T-cell (primary cell): Measurements from ENCODE around the gene ATP7B. TPM values are rescaled to one million over a fixed set of nuclear protein-coding genes. Genes with fewer than 3 reads are reported as not detected.
A peak's percentile ranks its signal among the peaks of the same experiment; 100 is the strongest.

ENCODE experiments used
- ATAC-seq, 4 experiments: fragments of 200-7000 bp in 3 of 4; fragments of 150-1000 bp in 1 of 4; cut with Tn5 transposase; replicated peaks in 1 of 4; 1 replicate in 3 of 4; 2 replicates in 1 of 4; pipeline ENCODE4 v1.10.0; 2021; ENCODE audit warnings: moderate library complexity in 3 of 4, mild to moderate bottlenecking in 2 of 4, moderate number of reproducible peaks in 1 of 4
- CTCF ChIA-PET, 2 donors: fragments of 300-600 bp; sonication (Branson Sonifier 250); formaldehyde crosslinking; loops; one replicate each; lab custom pipeline; 2022; ENCODE audit warnings: antibody characterized with exemption in 2 of 2; lab: Charles Lee
- POLR2A ChIA-PET, 2 donors: fragments of 300-600 bp; sonication (Branson Sonifier 250); formaldehyde crosslinking; loops; one replicate each; lab custom pipeline; 2022; ENCODE audit warnings: antibody characterized with exemption in 2 of 2; lab: Charles Lee
- DNase-seq, 35 experiments: peaks; one replicate each; pipeline versions ENCODE4 v3.0.0 to v3.0.0-alpha.2; 2013 to 2023
- H3K27ac ChIP-seq: one replicate; pipeline ENCODE4 v1.5.1; 2013; ENCODE audit warnings: low read length
- H3K27me3 ChIP-seq, 2 experiments: replicated peaks in 1 of 2; 1 replicate in 1 of 2; 2 replicates in 1 of 2; pipeline versions ENCODE4 v1.6.1 to v1.7.0; 2013; ENCODE audit warnings: low read length in 1 of 2, mixed read lengths in 1 of 2; ENCODE audit not compliant: control insufficient read depth in 2 of 2, insufficient read depth in 2 of 2; ENCODE audit errors: extremely low read depth in 1 of 2
- H3K36me3 ChIP-seq, 2 donors: 1 replicate in 1 of 2; 2 replicates in 1 of 2; pipeline versions ENCODE4 v1.6.1 to v1.7.0; 2013; ENCODE audit warnings: low read length in 1 of 2; ENCODE audit not compliant: control insufficient read depth in 2 of 2, insufficient read depth in 1 of 2; ENCODE audit errors: extremely low read depth in 1 of 2
- H3K4me1 ChIP-seq, 2 experiments: 1 replicate in 1 of 2; 2 replicates in 1 of 2; pipeline versions ENCODE4 v1.6.1 to v1.7.0; 2013; ENCODE audit warnings: low read length in 2 of 2, mixed read lengths in 1 of 2; ENCODE audit not compliant: insufficient read depth in 2 of 2, control insufficient read depth in 1 of 2; ENCODE audit errors: extremely low read depth in 1 of 2
- H3K4me3 ChIP-seq, 2 donors: 1 replicate in 1 of 2; 2 replicates in 1 of 2; pipeline versions ENCODE4 v1.5.1 to v1.7.0; 2013; ENCODE audit warnings: mild to moderate bottlenecking in 2 of 2, low read length in 1 of 2, moderate library complexity in 1 of 2; ENCODE audit not compliant: control insufficient read depth in 1 of 2; ENCODE audit errors: extremely low read depth in 1 of 2
- H3K9me3 ChIP-seq: 2 replicates; pipeline ENCODE4 v1.7.0; 2013
- H3K27ac Mint-ChIP-seq, 2 donors: one replicate each; pipeline ENCODE4 v1.8.0; 2020 to 2021; ENCODE audit warnings: mild to moderate bottlenecking in 2 of 2, mixed read lengths in 2 of 2
- H3K27me3 Mint-ChIP-seq, 2 donors: one replicate each; pipeline ENCODE4 v1.8.0; 2021 to 2022; ENCODE audit warnings: mixed read lengths in 2 of 2
- H3K36me3 Mint-ChIP-seq: one replicate; pipeline ENCODE4 v1.8.0; 2021; ENCODE audit warnings: mixed read lengths
- H3K4me1 Mint-ChIP-seq, 3 donors: one replicate each; pipeline ENCODE4 v1.8.0; 2020 to 2022; ENCODE audit warnings: mixed read lengths in 3 of 3, mild to moderate bottlenecking in 1 of 3
- H3K4me3 Mint-ChIP-seq, 3 donors: one replicate each; pipeline ENCODE4 v1.8.0; 2020 to 2022; ENCODE audit warnings: mild to moderate bottlenecking in 3 of 3, mixed read lengths in 3 of 3, moderate library complexity in 3 of 3
- H3K9me3 Mint-ChIP-seq, 3 donors: one replicate each; pipeline ENCODE4 v1.8.0; 2020 to 2022; ENCODE audit warnings: mixed read lengths in 3 of 3
- WGBS: methylation state at CpG from one replicate; pipeline ENCODE4 v1.1.5; 2013; ENCODE audit warnings: missing lambda C conversion rate; ENCODE audit not compliant: insufficient coverage; 5-methylcytosine and 5-hydroxymethylcytosine counted together
- total RNA-seq, 35 experiments: library from RNA in 6 of 35; stranded (reverse) in 6 of 35; fragments of 120-200 nt in 1 of 35; gene quantifications; one replicate each; pipeline versions ENCODE4 v1.2.1 to v1.2.4 and lab custom pipeline; 2013 to 2026

ATP7B gene
- total RNA-seq, 5 donors from 2014 or later (not counting 1 experiment from before 2014, with no cell fraction given), result 0.99 to 2.6 (median 1.3) TPM

DNA sequence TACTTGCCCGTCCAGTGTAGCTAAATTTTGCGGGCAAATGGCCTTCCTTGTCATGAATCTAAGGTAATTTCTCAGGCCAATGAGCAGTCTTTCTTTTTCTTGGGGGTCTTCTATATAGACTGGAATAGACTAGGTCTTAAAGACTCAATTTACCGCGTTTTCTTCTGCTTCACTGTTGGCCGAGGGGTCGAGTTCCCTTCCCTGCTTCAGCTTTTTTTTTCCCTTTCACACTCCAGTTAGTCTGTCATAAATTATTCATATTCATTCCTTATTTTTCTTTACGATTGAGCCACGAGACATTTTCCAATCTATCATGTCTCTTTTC is 1.2 kb upstream of the ATP7B start:
- ATAC-seq, result no peak
- ChIA-PET POLR2A (interaction anchor here (0.6 to 1.1 kb wide), 5 partner anchors 17 to 1937 kb away, joined by 3 to 4 read pairs (median 4); partner anchors contain the start of gene INTS6 (in 1 of the 2)), CTCF (interaction anchor here in 1 of 2 donors (0.8 to 2.4 kb wide), 4 partner anchors 10 to 438 kb away, joined by 3 to 8 read pairs (median 5); partner anchors contain the start of gene VPS36)
- no peak for DNase-seq
- Mint-ChIP-seq H3K4me3 (peak overlapping the region; percentile 97 to 99 (median 97)), H3K36me3 (peaks cover 7% of the 10 kb centered on the region), H3K9me3 (no peaks in the 10 kb centered on the region), H3K27me3 (peaks cover 11 to 26% of the 10 kb centered on the region in 2 donors), H3K27ac (peak overlapping the region; percentile 74 to 91), H3K4me1 (peaks cover 34 to 43% (median 34%) of the 10 kb centered on the region in 3 donors)
- Histone ChIP-seq H3K27ac (peak overlapping the region; percentile 59), H3K9me3 (no peaks in the 10 kb centered on the region), H3K4me1 (peaks cover 9 to 13% of the 10 kb centered on the region in 2 experiments), H3K27me3 (peaks cover 0 to 12% of the 10 kb centered on the region in 2 experiments), H3K36me3 (no peaks in the 10 kb centered on the region), H3K4me3 (peak overlapping the region; percentile 95 to 96)
- 0% methylated on average over 8 of the region's 8 CpGs for WGBS

DNA sequence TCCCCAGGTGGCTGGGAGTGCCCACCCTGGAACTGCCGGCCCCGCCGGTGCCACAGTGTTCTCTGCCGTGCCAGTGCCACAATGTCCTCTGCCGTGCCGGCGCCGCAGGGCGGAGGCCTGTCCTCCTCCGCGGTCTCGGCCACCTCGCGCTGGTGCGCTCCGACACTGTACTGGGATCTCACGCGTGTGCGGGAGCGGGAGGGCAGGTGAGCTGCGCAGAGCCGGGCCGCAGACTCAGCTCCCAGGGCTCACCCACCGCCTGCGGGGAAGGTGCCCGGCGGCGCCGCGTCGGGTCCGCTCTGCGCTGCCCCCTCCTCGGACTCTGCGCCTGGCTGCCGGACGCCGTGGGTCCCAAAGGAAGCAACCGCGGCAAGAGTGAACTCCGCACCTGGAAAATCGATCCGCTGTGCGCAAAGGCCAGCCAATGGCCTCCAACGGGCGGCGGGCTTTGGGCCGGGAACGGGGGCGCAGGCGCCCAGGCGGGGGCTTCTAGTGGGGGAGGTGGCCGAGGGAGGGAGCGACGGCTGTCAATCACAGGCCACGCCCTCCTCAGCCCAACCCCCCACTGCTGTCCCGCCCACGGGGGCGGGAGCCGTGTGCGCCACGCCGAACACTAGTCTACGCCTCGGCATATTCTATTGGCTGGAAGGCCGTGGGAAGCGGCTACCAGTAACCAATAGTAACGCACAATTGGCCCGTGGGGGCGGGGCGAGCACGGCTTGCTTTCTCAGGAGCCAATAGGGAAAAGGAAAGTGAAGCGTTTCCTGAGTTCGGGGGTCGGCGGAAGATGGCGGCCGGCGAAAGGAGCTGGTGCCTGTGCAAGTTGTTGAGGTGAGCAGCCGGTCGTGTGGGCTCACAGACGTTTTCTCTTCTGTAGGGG is 622 bp upstream of the ATP7B start, which contains the start of gene ALG11:
TSS of gene ALG11 (plus strand) at position 767 of the 880 bp plus-strand sequence. CDS start at position 788, 21 bp downstream.
- POLR2A ChIA-PET, result interaction anchor here (0.6 to 1.1 kb wide), 5 partner anchors 18 to 1936 kb away, joined by 3 to 4 read pairs (median 3); partner anchors contain the start of gene INTS6 (in 1 of the 2)
- no peaks in the 10 kb centered on the region for H3K9me3 ChIP-seq
- H3K36me3 Mint-ChIP-seq, result peaks cover 6% of the 10 kb centered on the region
- H3K9me3 Mint-ChIP-seq, result no peaks in the 10 kb centered on the region
- DNase-seq (peak; percentile 95 to 100 (median 99)), ATAC-seq (peak; percentile 98 to 99 (median 98))
- WGBS, result under 1% methylated on average over 69 of the region's 82 CpGs
- CTCF ChIA-PET, result interaction anchor here in 1 of 2 donors (0.8 to 2.4 kb wide), 4 partner anchors 9 to 439 kb away, joined by 3 to 8 read pairs (median 5); partner anchors contain the start of gene VPS36
- peaks cover 0 to 12% of the 10 kb centered on the region in 2 experiments for H3K27me3 ChIP-seq
- H3K4me3 ChIP-seq, result peak within 1 kb of the TSS; percentile 95 to 96
- peaks cover 14 to 29% of the 10 kb centered on the region in 2 donors for H3K27me3 Mint-ChIP-seq
- H3K4me1 Mint-ChIP-seq, result peaks cover 30 to 38% (median 32%) of the 10 kb centered on the region in 3 donors
- peak within 1 kb of the TSS; percentile 59 for H3K27ac ChIP-seq
- no peaks in the 10 kb centered on the region for H3K36me3 ChIP-seq
- H3K27ac Mint-ChIP-seq, result peak within 1 kb of the TSS; percentile 74 to 91
- peak within 1 kb of the TSS; percentile 97 to 99 (median 97) for H3K4me3 Mint-ChIP-seq
- peaks cover 9 to 13% of the 10 kb centered on the region in 2 experiments for H3K4me1 ChIP-seq

DNA sequence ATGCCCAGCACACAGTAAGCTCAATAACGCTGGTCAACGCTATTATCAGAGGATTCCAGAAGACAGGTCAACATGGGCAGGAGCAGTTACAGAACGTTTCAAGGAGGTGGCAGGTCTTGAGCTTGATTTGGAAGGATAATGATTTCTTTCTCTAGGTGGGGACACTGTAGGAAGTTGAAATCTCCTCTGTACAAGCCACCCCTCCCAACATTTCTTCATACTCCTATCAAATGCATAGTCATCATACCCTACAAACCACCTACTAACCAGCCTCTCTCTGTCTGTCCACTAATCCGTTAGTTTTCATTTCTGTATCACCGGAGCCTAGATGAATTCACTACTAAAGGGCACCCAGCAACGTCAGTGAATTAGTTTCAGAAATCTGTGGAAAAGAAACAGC is 1.3 kb downstream of the ATP7B start:
- no peaks in the 10 kb centered on the region for H3K36me3 ChIP-seq
- no peak for DNase-seq
- no peaks in the 10 kb centered on the region for H3K36me3 Mint-ChIP-seq
- ATAC-seq, result no peak
- H3K27ac ChIP-seq, result no peak overlapping the region
- peaks cover 17 to 33% of the 10 kb centered on the region in 2 donors for H3K27me3 Mint-ChIP-seq
- peaks cover 18 to 22% (median 22%) of the 10 kb centered on the region in 3 donors for H3K4me1 Mint-ChIP-seq
- H3K4me1 ChIP-seq, result peaks cover 9 to 13% of the 10 kb centered on the region in 2 experiments
- H3K4me3 Mint-ChIP-seq, result peak overlapping the region; percentile 43 to 97 (median 60)
- H3K4me3 ChIP-seq, result no peak overlapping the region
- ChIA-PET POLR2A (no interaction called here), CTCF (no interaction called here)
- no peaks in the 10 kb centered on the region for H3K9me3 Mint-ChIP-seq
- H3K27ac Mint-ChIP-seq, result no peak overlapping the region
- peaks cover 0 to 12% of the 10 kb centered on the region in 2 experiments for H3K27me3 ChIP-seq
- WGBS, result 75% methylated on average over 4 of the region's 6 CpGs
- no peaks in the 10 kb centered on the region for H3K9me3 ChIP-seq

DNA sequence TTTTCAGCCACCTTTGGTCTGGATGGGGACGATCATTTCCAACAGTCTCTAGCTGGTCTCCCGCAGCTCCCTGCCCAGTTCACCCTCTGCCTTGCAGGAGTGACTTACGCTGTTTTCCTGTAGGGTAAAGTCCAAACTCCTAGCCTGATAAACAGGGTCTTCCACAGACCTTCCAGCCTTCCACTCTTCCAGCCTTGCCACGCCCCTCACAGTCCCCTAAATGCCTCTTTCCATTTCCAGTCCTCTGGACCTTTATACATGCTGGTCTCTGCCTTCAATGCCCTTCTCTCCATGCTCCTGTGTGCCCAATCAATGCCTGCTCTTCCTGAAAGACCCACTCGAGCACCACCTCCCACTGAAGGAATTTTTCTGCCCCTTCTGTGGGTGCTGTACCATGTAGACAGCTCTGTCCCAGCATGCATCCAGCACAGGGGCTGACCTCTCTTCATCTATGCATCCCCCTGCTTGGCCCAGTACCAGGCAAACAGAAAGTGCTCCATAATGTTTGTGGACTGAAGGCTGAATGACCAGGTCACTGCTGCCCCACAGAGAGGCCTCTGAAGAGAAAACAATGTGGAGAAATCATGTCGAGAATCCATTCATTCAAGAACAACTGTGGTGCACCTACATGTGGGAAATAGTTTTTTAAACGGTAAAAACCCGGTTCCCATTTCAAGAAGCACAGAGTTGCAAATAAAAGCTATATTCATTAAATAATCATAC is 4.6 kb downstream of the ATP7B start:
- ATAC-seq (no peak), DNase-seq (no peak)
- no peaks in the 10 kb centered on the region for H3K9me3 Mint-ChIP-seq
- H3K4me3 ChIP-seq, result no peak overlapping the region
- CTCF ChIA-PET, result no interaction called here
- H3K27ac Mint-ChIP-seq, result no peak overlapping the region
- peaks cover 6 to 8% (median 7%) of the 10 kb centered on the region in 3 donors for H3K4me1 Mint-ChIP-seq
- no peaks in the 10 kb centered on the region for H3K36me3 ChIP-seq
- H3K9me3 ChIP-seq, result no peaks in the 10 kb centered on the region
- H3K27ac ChIP-seq, result no peak overlapping the region
- H3K4me3 Mint-ChIP-seq, result no peak overlapping the region
- peaks cover 0 to 9% of the 10 kb centered on the region in 2 experiments for H3K4me1 ChIP-seq
- no peaks in the 10 kb centered on the region for H3K36me3 Mint-ChIP-seq
- H3K27me3 ChIP-seq, result peaks cover 0 to 12% of the 10 kb centered on the region in 2 experiments
- 58% methylated on average over 5 of the region's 8 CpGs for WGBS
- POLR2A ChIA-PET, result no interaction called here
- H3K27me3 Mint-ChIP-seq, result peaks cover 17 to 33% of the 10 kb centered on the region in 2 donors

DNA sequence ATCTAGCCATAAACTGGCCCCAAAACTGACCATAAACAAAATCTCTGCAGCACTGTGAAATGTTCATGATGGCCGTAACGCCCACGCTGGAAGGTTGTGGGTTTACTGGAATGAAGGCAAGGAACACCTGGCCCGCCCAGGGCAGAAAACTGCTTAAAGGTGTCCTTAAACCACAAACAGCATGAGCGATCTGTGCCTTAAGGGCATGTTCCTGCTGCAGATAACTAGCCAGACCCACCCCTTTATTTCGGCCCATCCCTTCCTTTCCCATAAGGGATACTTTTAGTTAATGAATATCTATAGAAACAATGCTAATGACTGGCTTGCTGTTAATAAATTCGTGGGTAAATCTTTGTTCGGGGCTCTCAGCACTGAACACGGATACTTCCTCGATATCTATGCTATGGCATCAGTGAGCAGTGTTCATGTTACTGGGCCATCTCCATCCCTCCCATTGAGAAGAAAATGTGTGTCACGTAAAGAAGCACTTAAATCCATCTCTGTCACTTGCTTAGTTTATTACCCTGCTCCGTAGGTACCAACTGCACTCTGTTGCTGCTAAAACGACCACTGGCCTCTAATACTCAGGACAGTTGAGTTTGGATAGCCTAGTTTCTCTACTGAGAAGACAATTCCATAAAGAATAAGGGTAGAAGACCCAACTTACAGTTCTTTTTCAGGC is 5.3 kb downstream of the ATP7B start:
- Histone ChIP-seq H3K4me3 (no peak overlapping the region), H3K27me3 (peaks cover 0 to 5% of the 10 kb centered on the region in 2 experiments), H3K36me3 (no peaks in the 10 kb centered on the region), H3K4me1 (peaks cover 0 to 3% of the 10 kb centered on the region in 2 experiments), H3K27ac (no peak overlapping the region), H3K9me3 (no peaks in the 10 kb centered on the region)
- Mint-ChIP-seq H3K4me3 (no peak overlapping the region), H3K27ac (no peak overlapping the region), H3K36me3 (no peaks in the 10 kb centered on the region), H3K9me3 (no peaks in the 10 kb centered on the region), H3K4me1 (peaks cover 3 to 9% (median 5%) of the 10 kb centered on the region in 3 donors), H3K27me3 (peaks cover 18 to 29% of the 10 kb centered on the region in 2 donors)
- ATAC-seq, result no peak
- CTCF ChIA-PET, result no interaction called here
- POLR2A ChIA-PET, result no interaction called here
- WGBS, result 90% methylated on average over 9 of the region's 13 CpGs
- DNase-seq, result no peak
